Superior temporal gyrus (tissue), 1 donor: ENCODE data around the gene LMF1.
"Not testable (repeated sequence)": the region's sequence is repeated elsewhere in the genome, so short reads cannot be mapped to it uniquely, and the experiment has no call there.

Experiments used
- DNase-seq: peaks from one replicate; pipeline ENCODE4 v3.0.0-alpha.2; 2016; ENCODE audit errors: extremely low spot score

The LMF1 gene

DNA sequence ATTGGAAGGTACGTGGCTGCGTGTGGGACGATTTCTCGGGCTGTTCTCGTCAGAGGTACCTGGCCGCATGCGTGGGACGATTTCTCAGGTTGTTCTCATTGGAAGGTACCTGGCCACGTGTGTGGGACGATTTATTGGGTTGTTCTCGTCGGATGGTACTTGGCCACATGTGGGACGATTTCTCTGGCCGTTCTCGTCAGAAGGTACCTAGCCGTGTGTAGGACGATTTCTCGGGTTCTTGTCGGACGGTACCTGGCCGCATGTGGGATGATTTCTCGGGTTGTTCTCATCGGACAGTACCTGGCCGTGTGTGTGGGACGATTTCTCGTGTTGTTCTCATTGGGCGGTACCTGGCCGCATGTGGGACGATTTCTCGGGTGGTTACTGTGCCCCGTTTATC, 120.1 kb downstream of the LMF1 start:
- no peak for DNase-seq

DNA sequence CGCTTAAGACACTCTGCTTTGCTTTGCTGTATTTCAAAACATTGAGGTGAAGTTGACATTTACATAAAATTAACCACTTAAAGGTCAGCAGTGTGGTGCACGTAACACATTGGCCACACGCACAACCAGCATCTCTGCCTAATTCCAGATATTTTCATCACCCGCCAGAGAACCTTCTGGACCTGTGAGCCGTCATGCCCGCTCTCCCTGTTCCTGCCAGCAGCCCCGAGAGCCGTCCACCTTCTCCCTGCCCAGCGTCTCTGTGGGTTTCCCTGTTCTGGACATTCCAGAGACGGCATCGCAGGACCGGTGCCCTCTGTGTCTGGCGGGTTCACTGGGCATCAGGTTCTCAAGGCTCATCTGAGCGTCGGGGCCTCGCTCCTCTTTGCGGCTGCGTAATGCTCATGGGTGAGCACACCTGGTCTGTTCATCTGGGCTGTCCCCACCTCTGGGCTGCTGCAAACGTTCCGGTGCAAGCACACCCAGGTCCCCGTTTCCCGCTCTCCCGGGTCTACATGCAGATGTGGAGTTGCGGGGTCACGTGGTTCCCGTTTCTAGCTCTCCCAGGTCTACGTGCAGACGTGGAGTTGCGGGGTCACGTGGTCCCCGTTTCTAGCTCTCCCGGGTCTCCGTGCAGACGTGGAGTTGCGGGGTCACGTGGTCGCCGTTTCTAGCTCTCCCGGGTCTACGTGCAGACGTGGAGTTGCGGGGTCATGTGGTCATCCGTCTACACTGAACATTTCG, 122.1 kb downstream of the LMF1 start:
- DNase-seq = no peak

DNA sequence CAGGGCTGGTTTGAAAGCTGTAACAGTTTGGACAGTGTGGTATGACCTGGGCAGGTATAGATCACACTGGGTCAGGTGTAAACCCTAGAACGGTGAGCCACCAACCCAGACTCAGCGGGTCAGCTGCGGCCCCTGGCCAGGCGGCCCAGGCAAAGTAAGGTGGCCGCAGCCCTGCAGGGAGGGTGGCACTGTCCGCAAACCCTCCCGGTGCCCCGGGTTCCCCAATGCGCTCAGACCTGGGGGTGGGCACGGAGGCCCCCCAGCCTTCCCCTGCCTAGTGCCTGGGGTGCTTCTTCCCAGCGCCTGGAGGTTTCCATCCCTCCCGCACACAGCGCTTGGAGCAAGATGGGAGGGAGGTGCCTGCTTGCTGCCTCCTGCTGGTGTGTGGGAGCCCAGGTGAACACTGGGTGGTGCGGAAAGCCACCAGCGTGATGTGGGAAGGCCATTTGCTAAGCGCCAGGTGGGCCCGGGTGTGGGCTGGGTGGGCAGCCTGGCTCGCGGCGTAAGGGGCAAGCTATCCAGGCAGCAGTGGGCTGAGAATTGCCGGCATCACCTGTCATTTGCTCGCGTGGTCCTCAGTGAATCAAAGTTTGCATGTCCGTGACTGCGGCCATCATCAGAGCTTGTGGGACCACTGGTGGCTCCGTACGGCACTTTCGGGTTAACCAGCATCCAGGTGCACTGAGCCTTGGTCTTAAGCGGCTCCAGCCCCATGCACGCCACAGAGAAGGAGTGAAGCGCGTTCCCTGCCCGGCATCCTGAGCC, 122.9 kb downstream of the LMF1 start:
- DNase-seq = no peak

DNA sequence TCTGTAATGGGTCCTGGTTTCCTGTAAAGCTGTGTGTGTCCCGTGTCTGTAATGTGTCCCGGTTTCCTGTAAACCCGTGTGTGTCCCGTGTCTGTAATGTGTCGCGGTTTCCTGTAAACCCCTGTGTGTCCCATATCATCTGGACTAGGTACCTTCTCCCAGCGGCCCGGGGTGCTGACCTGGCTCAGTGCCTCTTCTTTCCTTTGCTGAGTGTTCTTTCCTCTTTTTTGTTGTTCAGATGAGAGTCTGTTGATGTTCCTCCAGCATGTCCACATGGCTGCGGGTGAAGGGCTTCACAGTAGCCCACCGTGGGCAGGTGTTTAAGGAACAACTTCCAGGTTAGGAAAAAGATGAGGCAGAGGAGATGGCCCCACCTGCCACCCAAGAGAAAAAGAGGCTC, 123.6 kb downstream of the LMF1 start:
- no peak for DNase-seq

DNA sequence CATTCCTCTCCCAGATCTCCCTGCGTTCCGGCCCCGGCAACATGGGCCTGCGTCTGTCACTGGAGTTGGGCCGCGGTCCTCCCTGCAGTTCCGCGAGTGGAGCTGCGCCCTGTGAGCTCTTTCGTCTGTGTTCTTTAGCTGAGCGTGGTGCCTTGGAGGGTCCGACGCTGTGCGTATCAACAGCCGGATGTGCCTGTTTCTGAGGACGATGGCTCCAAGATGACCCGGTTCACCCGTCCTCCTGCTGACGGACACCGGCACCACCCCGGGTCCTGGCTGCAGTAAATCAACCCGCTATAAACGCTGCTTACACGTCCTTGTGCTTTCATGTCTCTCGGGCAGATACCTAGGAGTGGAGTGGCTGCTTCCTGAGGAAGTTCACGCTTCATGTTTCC, 125.4 kb downstream of the LMF1 start:
- no peak for DNase-seq

DNA sequence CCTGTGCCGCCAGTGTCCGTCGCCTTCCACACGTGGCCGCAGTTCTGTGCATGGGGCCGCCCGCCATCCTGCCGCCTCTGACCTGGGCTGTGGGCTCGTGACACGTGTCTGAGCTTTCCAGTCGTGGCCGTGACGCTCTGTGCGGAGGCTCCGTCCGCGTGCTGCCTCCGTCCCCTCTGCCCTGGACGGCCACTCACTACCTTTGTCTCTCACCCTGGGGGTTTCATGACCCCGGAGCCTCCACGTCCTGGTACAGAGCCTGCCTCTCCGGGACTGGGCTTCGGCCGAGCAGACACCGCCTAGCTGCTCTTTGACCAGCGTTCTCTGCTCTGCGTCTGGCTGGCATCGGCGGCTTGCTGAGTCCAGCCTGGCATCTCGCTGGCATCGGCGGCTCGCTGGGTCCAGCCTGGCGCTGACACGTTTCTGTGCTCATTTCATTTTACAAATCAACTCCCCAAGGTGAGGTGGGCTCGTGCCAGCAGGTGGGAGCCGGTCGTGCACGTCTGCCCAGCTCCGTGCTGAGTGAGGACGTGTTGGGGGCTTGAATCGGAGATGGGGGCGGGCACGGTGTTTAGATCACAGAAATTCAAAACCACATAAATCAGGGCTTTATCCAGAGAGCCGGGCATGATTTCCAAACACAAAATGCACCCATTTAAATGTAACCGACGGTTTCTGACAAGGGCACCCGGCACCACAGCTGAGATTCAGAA, 126.0 kb downstream of the LMF1 start:
- no peak for DNase-seq

DNA sequence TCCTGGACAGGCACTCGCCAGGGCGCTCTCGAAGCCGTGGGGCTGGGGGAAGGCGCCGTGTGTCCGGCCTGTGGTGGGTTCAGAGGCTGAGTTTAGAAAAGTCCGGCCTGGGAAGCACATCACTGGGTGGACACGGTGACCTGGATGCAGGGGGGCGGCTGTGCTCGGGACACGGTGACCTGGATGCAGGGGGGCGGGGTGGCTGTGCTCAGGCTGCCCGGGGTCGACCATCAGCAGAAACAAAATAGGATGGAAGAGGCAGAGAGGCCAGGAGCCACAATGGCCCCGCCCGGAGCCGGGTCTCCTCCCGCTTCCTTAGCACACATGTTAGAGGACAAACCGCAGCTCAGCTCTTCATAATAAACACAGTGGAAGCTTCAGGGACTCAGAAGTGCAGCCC, 127.0 kb downstream of the LMF1 start:
- DNase-seq = no peak

DNA sequence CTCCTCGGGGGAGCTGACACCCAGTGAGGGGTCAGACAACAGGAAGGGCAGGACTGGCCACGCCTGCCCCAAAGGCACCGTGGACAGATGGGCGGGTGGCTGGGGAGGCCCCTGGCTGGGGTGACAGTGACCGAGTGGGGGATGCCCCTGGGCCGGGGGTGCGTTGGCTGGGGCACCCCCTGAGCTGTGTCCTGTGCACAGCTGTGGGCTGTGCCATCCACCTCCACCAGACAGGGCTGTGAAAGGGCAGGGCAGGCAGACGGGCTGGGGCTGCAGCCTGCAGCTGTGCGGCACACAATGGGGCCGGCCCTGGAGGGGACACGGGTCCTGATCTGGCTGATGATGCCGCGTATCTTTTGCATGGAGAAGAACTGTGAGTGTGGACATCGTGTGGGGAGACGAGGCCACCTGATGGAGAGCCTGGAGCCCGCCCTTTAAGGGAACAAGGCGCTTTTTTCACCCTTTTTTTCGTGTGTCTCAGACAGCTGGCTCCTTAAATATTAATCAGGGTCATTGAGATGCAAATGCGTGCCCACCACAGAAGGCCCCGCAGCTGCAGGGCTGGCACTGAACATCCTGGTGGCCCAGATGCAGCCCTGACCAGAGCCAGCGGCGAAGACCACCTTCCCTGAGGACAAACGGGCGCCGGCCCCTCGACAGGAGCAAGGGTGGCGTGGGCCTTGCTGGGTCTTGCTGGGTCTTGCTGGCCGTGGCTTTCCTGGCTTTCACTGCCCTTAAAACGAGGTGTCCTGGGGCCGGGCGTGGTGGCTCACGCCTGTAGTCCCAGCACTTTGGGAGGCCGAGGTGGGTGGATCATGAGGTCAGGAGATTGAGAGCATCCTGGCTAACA, 127.8 kb downstream of the LMF1 start:
- no peak for DNase-seq

DNA sequence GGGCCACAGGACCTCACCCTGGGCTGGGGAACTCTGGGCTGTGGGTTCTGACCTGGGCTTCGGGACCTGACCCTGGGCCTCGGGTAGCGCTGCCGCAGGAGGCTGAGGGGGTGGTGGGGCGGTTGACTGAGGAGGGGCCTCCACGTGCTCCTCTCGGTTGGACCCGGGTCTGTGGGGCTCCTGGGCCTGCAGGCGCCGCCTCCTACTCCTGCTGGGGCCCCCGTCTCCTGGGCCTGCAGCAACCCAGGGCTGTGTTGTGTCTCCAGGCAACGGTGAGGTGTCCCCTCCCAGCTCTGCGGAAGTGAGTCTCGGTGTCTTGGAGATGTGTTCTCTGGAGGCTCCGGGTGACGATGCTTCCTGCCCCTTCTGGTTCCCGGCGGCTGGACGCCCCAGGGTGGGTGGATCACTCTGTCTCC, 128.7 kb downstream of the LMF1 start:
- peak; percentile 11 for DNase-seq

DNA sequence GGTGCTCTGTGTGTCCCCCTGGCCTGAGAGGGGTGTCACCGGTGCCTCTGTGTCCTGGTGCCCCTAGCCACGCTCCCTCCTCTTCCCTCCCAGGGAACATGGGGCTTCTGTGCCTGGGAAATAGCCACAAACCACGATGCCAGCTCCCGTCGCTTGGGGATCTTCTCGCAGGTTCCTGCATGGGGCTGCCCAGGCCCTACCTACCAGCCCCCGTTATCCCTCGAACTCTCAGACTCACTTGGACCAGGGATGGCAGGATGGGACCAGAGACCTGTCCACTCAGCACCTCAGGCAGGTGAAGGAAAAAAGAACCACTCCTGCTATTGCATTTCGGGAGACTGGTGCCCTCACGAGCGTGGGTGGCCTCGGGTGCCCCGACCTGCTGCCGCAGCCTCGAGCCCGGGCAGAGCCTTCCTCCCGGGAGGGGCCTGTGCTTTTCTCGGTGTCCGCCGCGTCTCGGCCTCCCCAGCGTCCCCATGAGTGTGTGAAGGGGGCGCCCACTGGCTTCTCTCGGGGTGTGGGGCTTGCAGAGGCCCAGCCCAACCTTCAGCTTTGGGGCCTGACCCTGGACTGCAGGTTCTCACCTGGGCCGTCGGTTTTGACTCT, 129.2 kb downstream of the LMF1 start:
- no peak for DNase-seq

DNA sequence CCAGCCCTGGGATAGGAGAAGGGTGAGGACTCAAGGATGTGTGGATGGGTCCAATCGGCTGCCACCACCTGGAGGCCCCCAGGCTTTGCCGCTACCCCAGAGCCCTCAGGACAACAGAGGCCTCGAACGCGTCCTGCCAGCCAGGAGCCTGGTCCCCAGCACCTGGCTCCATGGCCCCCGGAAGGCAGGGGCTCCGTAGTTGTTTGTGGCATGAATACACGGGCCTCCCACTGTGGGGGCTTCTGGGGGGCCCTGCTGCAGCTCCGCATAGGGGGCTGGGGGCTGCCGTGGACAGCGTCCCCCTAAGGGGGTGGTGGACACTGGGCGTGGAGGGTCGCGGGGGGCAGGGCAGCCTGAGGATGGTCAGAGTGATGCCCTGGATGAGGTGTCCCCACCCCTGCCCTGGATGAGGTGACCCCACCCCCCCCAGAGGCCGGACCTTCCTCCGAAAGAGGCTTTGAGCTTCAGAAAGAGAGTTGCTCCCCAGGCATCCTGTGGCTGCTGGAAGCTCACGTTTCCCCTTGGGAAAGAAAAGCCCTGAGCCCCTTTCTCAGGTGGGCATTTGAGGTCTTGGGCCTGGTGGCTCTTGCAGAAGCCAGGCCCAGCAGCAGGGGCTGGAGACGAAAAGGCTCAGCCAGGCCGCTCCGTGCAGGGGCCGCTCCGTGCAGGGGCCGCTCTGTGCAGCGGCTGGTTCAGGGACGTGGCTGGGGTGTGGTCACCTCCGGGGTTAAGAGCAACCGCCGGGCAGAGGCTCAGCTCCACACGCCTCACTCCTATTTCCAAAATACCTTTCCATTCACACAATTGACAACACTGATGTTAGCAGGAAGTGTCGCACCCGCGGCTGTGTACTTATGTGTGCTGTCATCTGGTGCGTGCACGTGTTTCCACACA, 130.0 kb downstream of the LMF1 start:
- DNase-seq = no peak

DNA sequence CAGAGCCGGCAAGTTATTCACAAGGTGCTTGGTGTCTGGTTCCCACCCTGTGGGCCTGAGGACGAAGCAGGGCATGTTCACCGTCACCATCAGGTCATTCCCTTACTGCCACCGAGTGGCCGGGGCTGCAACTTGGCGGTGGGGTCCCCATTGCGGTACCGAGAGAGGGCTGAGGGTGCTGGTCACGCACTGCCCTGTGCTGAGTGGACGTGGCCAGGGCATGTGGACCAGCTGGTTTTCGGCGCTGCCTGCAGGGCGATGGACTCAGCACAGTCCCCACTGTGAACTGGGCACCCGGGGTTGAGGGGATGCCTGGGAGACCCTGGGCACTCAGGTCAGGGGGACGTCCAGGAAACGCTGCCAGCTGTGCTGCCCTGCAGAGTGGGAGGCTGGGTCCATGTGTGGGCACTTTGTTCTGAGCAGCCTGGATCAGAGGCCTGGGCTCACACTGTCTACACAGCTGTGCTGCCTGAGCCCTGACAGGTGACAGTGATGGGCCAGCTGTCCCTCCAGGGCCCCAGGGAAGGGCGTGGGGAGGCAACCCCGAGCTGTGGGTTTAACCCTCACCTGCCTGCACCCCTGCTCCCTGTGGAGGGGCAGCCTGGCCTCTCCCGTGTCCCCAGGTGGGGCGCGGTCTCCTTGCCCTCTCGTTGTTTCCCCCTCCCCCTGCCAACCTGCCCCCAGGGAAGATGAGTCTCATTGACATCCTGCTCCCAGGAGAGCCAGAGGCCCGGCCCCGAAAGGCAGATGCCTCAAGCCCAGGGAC, 131.0 kb downstream of the LMF1 start:
- DNase-seq = no peak

DNA sequence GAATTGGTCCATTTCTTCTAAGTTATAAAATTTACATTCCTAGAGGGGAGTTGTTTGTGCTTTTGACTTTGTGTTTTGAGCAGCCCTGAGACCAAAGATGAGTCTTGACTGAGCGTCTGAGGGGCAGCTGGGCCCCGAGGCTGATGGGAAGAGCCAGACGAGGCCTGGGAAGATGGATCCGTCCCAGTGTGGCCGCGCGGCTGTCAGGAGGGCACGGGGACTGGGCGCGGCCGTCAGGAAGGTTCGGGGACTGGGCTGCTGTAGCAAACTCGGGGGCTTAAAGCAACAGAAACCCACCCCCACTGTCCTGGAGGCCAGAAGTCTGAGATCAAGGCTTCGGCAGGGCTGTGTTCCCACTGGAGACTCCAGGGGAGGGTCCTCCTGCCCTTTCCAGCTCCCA, 132.0 kb downstream of the LMF1 start:
- no peak for DNase-seq

DNA sequence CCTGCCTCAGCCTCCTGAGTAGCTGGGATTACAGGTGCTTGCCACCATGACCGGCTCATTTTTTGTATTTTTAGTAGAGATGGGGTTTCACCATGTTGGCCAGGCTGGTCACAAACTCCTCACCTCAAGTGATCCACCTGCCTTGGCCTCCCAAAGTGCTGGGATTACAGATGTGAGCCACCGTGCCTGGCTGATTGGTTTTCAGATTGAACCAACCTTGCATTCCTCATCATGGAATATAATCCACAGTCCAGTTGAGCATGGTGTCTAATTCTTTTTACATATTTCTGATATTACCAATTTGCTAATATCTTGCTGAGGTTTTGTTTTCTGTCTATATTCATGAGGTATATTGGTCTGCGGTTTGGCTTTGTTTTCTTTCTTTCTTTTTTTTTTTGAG, 134.0 kb downstream of the LMF1 start:
- DNase-seq = not testable (repeated sequence)

DNA sequence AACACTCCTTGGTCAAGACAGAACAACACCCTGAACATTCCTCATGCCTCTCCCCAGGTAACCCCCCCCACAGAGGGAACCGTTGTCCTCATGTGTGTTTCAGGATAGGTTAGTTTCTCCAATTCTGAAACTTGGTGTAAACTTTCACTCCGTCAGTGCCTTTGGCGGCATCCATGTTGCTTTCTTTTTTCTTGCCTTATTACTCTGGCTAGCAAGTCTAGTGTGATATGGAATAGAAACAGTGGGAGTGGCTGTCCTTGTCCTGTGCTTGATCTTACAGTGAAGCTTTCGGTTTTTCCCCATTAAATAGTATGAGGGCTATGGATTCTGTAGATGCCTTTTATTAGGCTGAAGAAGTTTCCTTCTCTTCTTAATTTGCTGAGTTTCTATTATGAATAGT, 134.6 kb downstream of the LMF1 start:
- DNase-seq = no peak

DNA sequence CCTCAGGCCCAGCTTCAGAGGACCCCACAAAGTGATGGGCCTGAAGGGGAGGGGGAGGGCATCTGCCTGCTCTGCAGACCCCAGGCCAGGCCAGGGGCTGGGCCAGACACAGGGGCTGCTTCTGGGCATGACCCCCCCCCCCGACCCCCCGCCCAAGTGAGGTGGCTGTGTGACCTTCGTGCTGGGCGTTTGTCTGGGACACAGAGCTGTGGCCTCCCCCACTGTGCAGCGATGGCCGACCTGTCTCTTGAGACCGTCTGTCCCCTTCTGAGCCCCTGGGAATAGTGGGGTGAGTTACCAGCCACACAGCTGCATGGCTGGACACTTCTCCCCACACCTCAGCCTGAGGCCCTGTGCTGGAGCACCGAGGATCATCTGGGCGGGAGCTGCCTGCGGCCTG, 135.4 kb downstream of the LMF1 start:
- no peak for DNase-seq

DNA sequence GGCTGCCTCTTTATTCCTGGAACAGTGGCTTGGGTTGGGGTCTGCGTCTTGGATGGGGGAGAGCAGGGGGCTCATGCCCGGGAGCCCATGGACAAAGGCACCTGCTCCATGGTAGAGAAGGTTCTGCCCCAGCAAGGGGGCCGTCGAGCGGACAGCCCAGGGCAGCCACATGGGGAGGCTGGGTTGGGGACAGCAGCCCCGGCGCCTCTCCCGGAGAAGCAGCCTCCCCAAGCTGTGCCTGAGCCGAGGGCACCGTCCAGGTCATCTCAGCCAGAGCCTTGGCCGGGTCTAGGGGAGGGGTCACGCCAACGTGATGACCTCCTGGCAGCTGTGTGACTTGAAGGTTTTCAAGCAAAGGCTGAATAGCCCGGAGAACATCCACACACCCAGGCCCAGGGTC, 137.4 kb downstream of the LMF1 start:
- DNase-seq = no peak

DNA sequence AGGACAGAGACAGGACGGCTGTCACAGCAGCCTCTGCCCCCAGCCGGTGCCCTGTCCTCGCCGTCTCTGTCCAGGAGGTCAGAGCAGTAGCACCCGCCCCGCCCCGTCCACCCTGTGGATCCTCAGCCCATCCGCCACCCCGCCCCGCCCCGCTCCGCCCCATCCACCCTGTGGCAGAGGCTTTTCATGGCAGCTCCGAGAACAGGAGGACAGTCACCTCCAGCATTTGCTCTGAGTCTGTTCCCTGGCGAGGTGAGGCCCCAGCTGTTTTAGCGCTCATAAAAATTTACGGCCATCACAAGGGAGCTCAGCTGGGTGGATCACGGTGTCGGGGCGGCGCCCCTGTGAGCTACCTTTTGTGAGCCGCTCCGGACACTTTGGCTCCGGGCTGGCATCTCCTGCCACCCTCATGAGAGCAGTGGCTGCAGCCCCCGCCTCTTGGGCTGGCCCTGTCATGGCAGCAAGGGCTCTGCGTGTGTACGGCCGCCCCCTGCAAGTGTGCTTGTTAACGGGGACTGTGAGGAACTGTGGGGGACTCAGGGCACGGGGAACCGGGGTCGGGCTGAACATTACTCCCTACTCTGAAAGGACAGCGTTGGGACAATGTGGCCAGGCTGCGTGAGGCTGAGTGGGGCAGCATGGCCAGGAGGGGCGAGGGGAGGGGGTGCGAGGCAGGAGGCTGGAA, 138.0 kb downstream of the LMF1 start:
- no peak for DNase-seq
